K562 (cell line): ENCODE measurements around the gene LPCAT3. TPM values are rescaled to one million over a fixed set of nuclear protein-coding genes. Genes with fewer than 3 reads are reported as not detected.
A peak's percentile ranks its signal among the peaks of the same experiment; 100 is the strongest.

Experiments
- BRD4 ChIP-seq: fragments of 200-600 bp; sonication (generic); IDR thresholded peaks from 2 replicates; pipeline ENCODE4 v1.6.1; 2017; ENCODE audit warnings: inconsistent platforms
- CBFA2T2 ChIP-seq: fragments of 450-650 bp; conservative IDR thresholded peaks from 2 replicates; pipeline ENCODE4 v1.6.1; 2017; ENCODE audit warnings: mild to moderate bottlenecking
- CBX2 ChIP-seq: fragments of 200-600 bp; sonication (generic); IDR thresholded peaks from one replicate; pipeline ENCODE4 v1.6.1; 2012; ENCODE audit warnings: mild to moderate bottlenecking, low read length, inconsistent platforms; ENCODE audit not compliant: insufficient read depth, poor library complexity, severe bottlenecking
- CCNT2 ChIP-seq: IDR thresholded peaks from 2 replicates; pipeline ENCODE4 v1.6.1; 2011; ENCODE audit warnings: borderline replicate concordance, low read depth, mild to moderate bottlenecking, moderate library complexity, mixed read lengths, low read length; ENCODE audit not compliant: insufficient read length; ENCODE audit errors: extremely low read depth
- CHD7 ChIP-seq: fragments of 200-600 bp; sonication (generic); IDR thresholded peaks from one replicate; pipeline ENCODE4 v1.6.1; 2012; ENCODE audit warnings: mild to moderate bottlenecking, low read depth, low read length, inconsistent platforms
- GTF2F1 ChIP-seq: IDR thresholded peaks from 2 replicates; pipeline ENCODE4 v1.6.1; 2011; ENCODE audit warnings: low read depth, low read length, improper control_type of control experiment
- KDM1A ChIP-seq, 2 experiments: fragments of 450-650 bp; IDR thresholded peaks; 2 replicates each; pipeline ENCODE4 v1.6.1; 2016; ENCODE audit warnings: mild to moderate bottlenecking in 2 of 2
- MTA3 ChIP-seq: fragments of 450-650 bp; formaldehyde crosslinking; IDR thresholded peaks from 2 replicates; pipeline ENCODE4 v1.6.1; 2017; ENCODE audit warnings: mild to moderate bottlenecking, borderline replicate concordance
- NCOR1 ChIP-seq: fragments of 450-650 bp; IDR thresholded peaks from 2 replicates; pipeline ENCODE4 v1.6.1; 2016; ENCODE audit warnings: mild to moderate bottlenecking, moderate library complexity
- NR2C1 ChIP-seq, 2 experiments: fragments of 450-650 bp; IDR thresholded peaks; 2 replicates each; pipeline ENCODE4 v1.6.1; 2017; ENCODE audit warnings: mild to moderate bottlenecking in 2 of 2, antibody characterized with exemption in 1 of 2, inconsistent platforms in 1 of 2, missing compliant biosample characterization in 1 of 2, missing genetic modification characterization in 1 of 2
- PHF21A ChIP-seq: fragments of 450-650 bp; IDR thresholded peaks from 2 replicates; pipeline ENCODE4 v1.6.1; 2017; ENCODE audit warnings: low read depth, borderline replicate concordance
- RBM39 ChIP-seq: fragments of 200-400 bp; formaldehyde crosslinking; optimal IDR thresholded peaks from 2 replicates; pipeline ENCODE3; 2018; ENCODE audit warnings: low read depth, low read length
- SOX6 ChIP-seq: fragments of 450-650 bp; IDR thresholded peaks from 2 replicates; pipeline ENCODE4 v1.6.1; 2014; ENCODE audit warnings: mild to moderate bottlenecking
- SUPT5H ChIP-seq: fragments of 450-650 bp; IDR thresholded peaks from 2 replicates; pipeline ENCODE4 v1.6.1; 2016
- ZNF449 ChIP-seq: fragments of 250-450 bp; sonication (Bioruptor Pico); IDR thresholded peaks from 2 replicates; pipeline ENCODE4 v1.8.0; 2022; ENCODE audit warnings: moderate library complexity, mild to moderate bottlenecking, inconsistent platforms
- polyA plus RNA-seq, 8 experiments: library from polyadenylated mRNA; depleted of rRNA in 4 of 8; stranded (reverse) in 5 of 8; unstranded in 3 of 8; fragments of >200 nt; fragmentation: Nextera tagmentation in 2 of 8; fragmentation: Illumina TruSeq in 1 of 8; extraction: Ambion mirVana in 2 of 8; extraction: Trizol in 1 of 8; gene quantifications; 2 replicates each; pipeline versions ENCODE4 v1.2.1 to v1.2.3, GENCODE V29; 2011 to 2014; ENCODE audit warnings: inconsistent platforms in 1 of 8, missing spikeins in 1 of 8
- total RNA-seq, 7 experiments: library from RNA; depleted of rRNA in 6 of 7; stranded (reverse); fragments of >200 nt in 6 of 7; fragmentation: Illumina TruSeq in 2 of 7; extraction: Trizol in 2 of 7; gene quantifications; 2 replicates each; pipeline versions ENCODE4 v1.2.1 to v1.2.3, GENCODE V29; 2011 to 2021; ENCODE audit warnings: low replicate concordance in 1 of 7

LPCAT3 gene
- total and polyA plus RNA-seq, 9 of the 15 experiments (the other 6 are each of a cell fraction or from before 2014, with no cell fraction given), result 4.9 to 52.5 (median 25.3) TPM

- TF ChIP-seq NR2C1 (IDR thresholded peaks at IDR 0.05), result no peak
- TF ChIP-seq NR2C1 (tag; IDR thresholded peaks at IDR 0.05), result 0 out of 2 replicates have a peak, but pooled peaks have one; percentile 23
- TF ChIP-seq CBX2, result no peak
- peak; percentile 81 for TF ChIP-seq SOX6
- TF ChIP-seq BRD4, result no peak
- peak; percentile 33 for TF ChIP-seq CCNT2
- peak; percentile 66 for TF ChIP-seq NCOR1
- TF ChIP-seq RBM39, result no peak
- TF ChIP-seq MTA3, result 0 out of 2 replicates have a peak, but pooled peaks have one; percentile 20
- no peak for TF ChIP-seq SUPT5H
- TF ChIP-seq ZNF449 (CRISPR knock-in tag), result no peak
- TF ChIP-seq GTF2F1, result no peak
- TF ChIP-seq CBFA2T2, result peak; percentile 23
- no peak for TF ChIP-seq CHD7
- no peak for TF ChIP-seq PHF21A
- TF ChIP-seq KDM1A (IDR thresholded peaks at IDR 0.05), result peak in 1 of 2 experiments; percentile 51; a peak in 2 of 4 replicates
Observed at GRCh38 chr12:6929466-6930452, 88.5 kb downstream of the LPCAT3 start (continued).
